Caco-2 (cell line): ENCODE measurements around the gene TENM3. TPM values are rescaled to one million over a fixed set of nuclear protein-coding genes. Genes with fewer than 3 reads are reported as not detected.
A peak's percentile ranks its signal among the peaks of the same experiment; 100 is the strongest.

ENCODE experiments used
- BruUV-seq: library from RNA; stranded (reverse); fragments of 400-500 nt; replicated peaks from 2 replicates; lab custom pipeline; 2021; lab: Mats Ljungman, UMichigan
- CTCF ChIA-PET: fragments of 300-600 bp; sonication (Branson Sonifier 250); formaldehyde crosslinking; loops from one replicate; lab custom pipeline; 2022; ENCODE audit warnings: antibody characterized with exemption; lab: Charles Lee
- POLR2A ChIA-PET: fragments of 300-600 bp; sonication (Branson Sonifier 250); formaldehyde crosslinking; loops from one replicate; lab custom pipeline; 2022; ENCODE audit warnings: antibody characterized with exemption; lab: Charles Lee
- DNase-seq, 2 experiments: peaks; one replicate each; pipeline versions ENCODE4 v3.0.0 to v3.0.0-alpha.2; 2020 to 2022
- H3K27me3 ChIP-seq: replicated peaks from 2 replicates; pipeline ENCODE4 v1.6.0; 2011; ENCODE audit warnings: low read length; ENCODE audit not compliant: control insufficient read depth, insufficient read depth
- H3K36me3 ChIP-seq: 2 replicates; pipeline ENCODE4 v1.5.1; 2011; ENCODE audit warnings: low read length; ENCODE audit not compliant: control insufficient read depth, insufficient read depth
- H3K4me1 ChIP-seq: fragments of 250-450 bp; sonication (Bioruptor Pico); 2 replicates; pipeline ENCODE4 v1.5.1; 2020; ENCODE audit warnings: mild to moderate bottlenecking
- H3K4me3 ChIP-seq: 2 replicates; pipeline ENCODE4 v1.5.1; 2011; ENCODE audit warnings: low read depth, mild to moderate bottlenecking, control low read depth, low read length
- H3K9me3 ChIP-seq: fragments of 250-450 bp; sonication (Bioruptor Pico); 2 replicates; pipeline ENCODE4 v1.5.1; 2020; ENCODE audit warnings: mild to moderate bottlenecking, moderate library complexity
- H3K27ac Mint-ChIP-seq: one replicate; pipeline ENCODE4 v1.8.0; 2022; ENCODE audit warnings: mixed read lengths; ENCODE audit not compliant: unreplicated experiment
- H3K27me3 Mint-ChIP-seq: one replicate; pipeline ENCODE4 v1.8.0; 2022; ENCODE audit warnings: mixed read lengths; ENCODE audit not compliant: insufficient read depth, unreplicated experiment
- H3K36me3 Mint-ChIP-seq: one replicate; pipeline ENCODE4 v1.8.0; 2022; ENCODE audit warnings: mild to moderate bottlenecking, mixed read lengths; ENCODE audit not compliant: insufficient read depth, unreplicated experiment
- H3K4me1 Mint-ChIP-seq: one replicate; pipeline ENCODE4 v1.8.0; 2022; ENCODE audit warnings: low read depth, mixed read lengths; ENCODE audit not compliant: unreplicated experiment
- H3K4me3 Mint-ChIP-seq: one replicate; pipeline ENCODE4 v1.8.0; 2022; ENCODE audit warnings: mild to moderate bottlenecking, moderate library complexity, mixed read lengths; ENCODE audit not compliant: unreplicated experiment
- H3K9me3 Mint-ChIP-seq: one replicate; pipeline ENCODE4 v1.8.0; 2022; ENCODE audit warnings: mixed read lengths; ENCODE audit not compliant: unreplicated experiment
- CTCF ChIP-seq, 2 experiments: fragments of 200-600 bp in 1 of 2; IDR thresholded peaks; 1 replicate in 1 of 2; 2 replicates in 1 of 2; pipeline versions ENCODE4 v1.5.1 to v1.8.0; 2011 to 2022; ENCODE audit warnings: antibody characterized with exemption in 1 of 2, control low read depth in 1 of 2, inconsistent platforms in 1 of 2, low read depth in 1 of 2, low read length in 1 of 2, mild to moderate bottlenecking in 1 of 2, moderate library complexity in 1 of 2; ENCODE audit not compliant: insufficient read depth in 1 of 2, severe bottlenecking in 1 of 2, unreplicated experiment in 1 of 2
- intact Hi-C: fragments of 100-400 bp; cut with micrococcal nuclease; formaldehyde crosslinking; loops from one replicate; pipeline ENCODE4 v1.10.0; 2022; ENCODE audit not compliant: unreplicated experiment
- total RNA-seq: library from RNA; stranded (reverse); gene quantifications from 2 replicates; pipeline ENCODE4 v1.2.3, GENCODE V29; 2022

Gene TENM3
- total RNA-seq, 1 experiment from 2014 or later, result 94.7 TPM

- no peaks in the 10 kb centered on the region for H3K27me3 ChIP-seq
- ChIA-PET CTCF (no interaction called here), POLR2A (no interaction called here)
- no peaks in the 10 kb centered on the region for H3K27me3 Mint-ChIP-seq
- H3K4me3 ChIP-seq, result no peak overlapping the region
- H3K36me3 Mint-ChIP-seq, result peaks cover 31% of the 10 kb centered on the region
- BruUV-seq, result no TSS peak
- no peaks in the 10 kb centered on the region for H3K4me1 ChIP-seq
- no peak overlapping the region for H3K27ac Mint-ChIP-seq
- intact Hi-C loops, result no loop called here
- no peaks in the 10 kb centered on the region for H3K36me3 ChIP-seq
- no peaks in the 10 kb centered on the region for H3K9me3 ChIP-seq
- DNase-seq, result no peak
- H3K4me3 Mint-ChIP-seq, result no peak overlapping the region
- no peak for TF ChIP-seq CTCF (IDR thresholded peaks at IDR 0.05; ENCODE audit: insufficient read depth in 1 of 2, low read depth in 1 of 2, low read length in 1 of 2, severe bottlenecking in 1 of 2, unreplicated experiment in 1 of 2)
- no peaks in the 10 kb centered on the region for H3K4me1 Mint-ChIP-seq
- no peaks in the 10 kb centered on the region for H3K9me3 Mint-ChIP-seq
Measured at GRCh38 chr4:182653596-182653995, 410.4 kb downstream of the TENM3 start.

GRCh38 chr4:182655340-182655739, 412.1 kb downstream of the TENM3 start:
- no peaks in the 10 kb centered on the region for H3K36me3 ChIP-seq
- POLR2A ChIA-PET, result no interaction called here

GRCh38 chr4:182662551-182662950, 419.3 kb downstream of the TENM3 start:
- BruUV-seq, result no TSS peak
- H3K4me3 ChIP-seq, result no peak overlapping the region
- no peaks in the 10 kb centered on the region for H3K9me3 ChIP-seq
- POLR2A ChIA-PET, result no interaction called here
- Mint-ChIP-seq H3K4me1 (no peaks in the 10 kb centered on the region), H3K4me3 (peak overlapping the region; percentile 25), H3K27me3 (no peaks in the 10 kb centered on the region), H3K27ac (peak overlapping the region; percentile 29), H3K36me3 (peaks cover 13% of the 10 kb centered on the region), H3K9me3 (no peaks in the 10 kb centered on the region)
- CTCF ChIA-PET, result interaction anchor here (0.5 kb wide), 1 partner anchor 288 kb away, joined by 3 read pairs; no protein-coding TSS in a partner anchor
- peaks cover 16% of the 10 kb centered on the region for H3K4me1 ChIP-seq
- intact Hi-C loops, result loop anchor here (1.0 kb wide), 1 partner anchor 9 kb away; no protein-coding TSS in a partner anchor
- TF ChIP-seq CTCF (IDR thresholded peaks at IDR 0.05; ENCODE audit: insufficient read depth in 1 of 2, low read depth in 1 of 2, low read length in 1 of 2, severe bottlenecking in 1 of 2, unreplicated experiment in 1 of 2), result no peak
- DNase-seq, result peak in 1 of 2 experiments; percentile 48
- no peaks in the 10 kb centered on the region for H3K36me3 ChIP-seq
- no peaks in the 10 kb centered on the region for H3K27me3 ChIP-seq

More at GRCh38 chr4:182655340-182655739, 412.1 kb downstream of the TENM3 start:
- Histone ChIP-seq H3K4me1 (no peaks in the 10 kb centered on the region), H3K4me3 (no peak overlapping the region), H3K27me3 (no peaks in the 10 kb centered on the region), H3K9me3 (no peaks in the 10 kb centered on the region)
- no TSS peak for BruUV-seq
- intact Hi-C loops, result no loop called here
- Mint-ChIP-seq H3K4me3 (no peak overlapping the region), H3K27ac (no peak overlapping the region), H3K4me1 (no peaks in the 10 kb centered on the region), H3K9me3 (no peaks in the 10 kb centered on the region), H3K36me3 (peaks cover 26% of the 10 kb centered on the region), H3K27me3 (no peaks in the 10 kb centered on the region)
- DNase-seq, result no peak
- no peak for TF ChIP-seq CTCF (IDR thresholded peaks at IDR 0.05; ENCODE audit: insufficient read depth in 1 of 2, low read depth in 1 of 2, low read length in 1 of 2, severe bottlenecking in 1 of 2, unreplicated experiment in 1 of 2)
- CTCF ChIA-PET, result no interaction called here
